Progenitor cell of endocrine pancreas (in vitro differentiated cells): ENCODE results near the gene ATG16L2. TPM values are rescaled to one million over a fixed set of nuclear protein-coding genes. Genes with fewer than 3 reads are reported as not detected.
"Not testable (repeated sequence)": the region's sequence is repeated elsewhere in the genome, so short reads cannot be mapped to it uniquely, and the experiment has no call there.

Source experiments
- DNase-seq: peaks from one replicate; pipeline ENCODE4 v3.0.0; 2021; ENCODE audit warnings: low spot score; ENCODE audit not compliant: unreplicated experiment
- H3K27ac Mint-ChIP-seq: 2 replicates; pipeline ENCODE4 v1.8.0; 2021; ENCODE audit warnings: mild to moderate bottlenecking, moderate library complexity, mixed read lengths
- H3K27me3 Mint-ChIP-seq: 2 replicates; pipeline ENCODE4 v1.8.0; 2021; ENCODE audit warnings: mixed read lengths
- H3K36me3 Mint-ChIP-seq: 2 replicates; pipeline ENCODE4 v1.8.0; 2022; ENCODE audit warnings: mixed read lengths; ENCODE audit not compliant: insufficient read depth
- H3K4me1 Mint-ChIP-seq: 2 replicates; pipeline ENCODE4 v1.8.0; 2021; ENCODE audit warnings: low read depth, mixed read lengths
- H3K4me3 Mint-ChIP-seq: 2 replicates; pipeline ENCODE4 v1.8.0; 2021; ENCODE audit warnings: low read depth, mild to moderate bottlenecking, moderate library complexity, mixed read lengths
- H3K9me3 Mint-ChIP-seq: 2 replicates; pipeline ENCODE4 v1.8.0; 2021; ENCODE audit warnings: low read depth, mixed read lengths
- total RNA-seq: library from RNA; stranded (reverse); gene quantifications from 2 replicates; pipeline ENCODE4 v1.2.1, GENCODE V29; 2021
- TF ChIP-seq, protein P1 (sequence below): fragments of 200-600 bp; sonication (generic); IDR thresholded peaks from one replicate; pipeline ENCODE4 v1.5.0; 2021; ENCODE audit warnings: antibody characterized with exemption, mild to moderate bottlenecking; ENCODE audit not compliant: unreplicated experiment

ATG16L2 gene
- total RNA-seq, 1 donor from 2014 or later = 43.9 TPM

DNA sequence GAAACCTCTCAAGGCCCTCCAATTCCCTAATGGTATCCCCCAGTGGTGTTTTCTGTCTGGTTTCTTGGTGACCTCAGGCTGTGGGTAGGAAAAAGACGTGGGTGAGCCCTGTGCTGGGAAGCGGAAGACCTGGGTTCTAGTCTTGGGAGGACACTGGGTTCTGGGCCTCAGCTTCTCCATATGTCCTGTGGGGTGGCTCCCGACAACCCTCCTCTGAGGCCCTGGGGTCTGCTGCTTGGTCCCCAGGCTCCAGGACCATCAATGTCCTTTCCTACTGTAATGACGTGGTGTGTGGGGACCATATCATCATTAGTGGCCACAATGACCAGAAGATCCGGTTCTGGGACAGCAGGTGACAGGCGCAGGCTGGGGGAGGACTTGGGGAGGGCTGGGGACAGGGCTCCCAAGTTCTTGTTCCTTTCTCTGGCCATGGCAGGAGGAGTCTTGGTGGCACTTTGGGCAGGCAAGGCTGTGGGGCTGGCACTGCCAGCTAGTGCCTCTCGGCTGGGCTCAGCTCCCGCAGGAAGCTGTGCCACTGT, 12.8 kb downstream of the ATG16L2 start:
- Mint-ChIP-seq H3K27ac (no peak overlapping the region), H3K4me3 (no peak overlapping the region), H3K4me1 (peaks cover 2% of the 10 kb centered on the region), H3K9me3 (no peaks in the 10 kb centered on the region), H3K27me3 (peaks cover 2% of the 10 kb centered on the region), H3K36me3 (peaks cover 1% of the 10 kb centered on the region)
- no peak for DNase-seq
- TF ChIP-seq, protein P1, sequence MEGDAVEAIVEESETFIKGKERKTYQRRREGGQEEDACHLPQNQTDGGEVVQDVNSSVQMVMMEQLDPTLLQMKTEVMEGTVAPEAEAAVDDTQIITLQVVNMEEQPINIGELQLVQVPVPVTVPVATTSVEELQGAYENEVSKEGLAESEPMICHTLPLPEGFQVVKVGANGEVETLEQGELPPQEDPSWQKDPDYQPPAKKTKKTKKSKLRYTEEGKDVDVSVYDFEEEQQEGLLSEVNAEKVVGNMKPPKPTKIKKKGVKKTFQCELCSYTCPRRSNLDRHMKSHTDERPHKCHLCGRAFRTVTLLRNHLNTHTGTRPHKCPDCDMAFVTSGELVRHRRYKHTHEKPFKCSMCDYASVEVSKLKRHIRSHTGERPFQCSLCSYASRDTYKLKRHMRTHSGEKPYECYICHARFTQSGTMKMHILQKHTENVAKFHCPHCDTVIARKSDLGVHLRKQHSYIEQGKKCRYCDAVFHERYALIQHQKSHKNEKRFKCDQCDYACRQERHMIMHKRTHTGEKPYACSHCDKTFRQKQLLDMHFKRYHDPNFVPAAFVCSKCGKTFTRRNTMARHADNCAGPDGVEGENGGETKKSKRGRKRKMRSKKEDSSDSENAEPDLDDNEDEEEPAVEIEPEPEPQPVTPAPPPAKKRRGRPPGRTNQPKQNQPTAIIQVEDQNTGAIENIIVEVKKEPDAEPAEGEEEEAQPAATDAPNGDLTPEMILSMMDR = no peak

DNA sequence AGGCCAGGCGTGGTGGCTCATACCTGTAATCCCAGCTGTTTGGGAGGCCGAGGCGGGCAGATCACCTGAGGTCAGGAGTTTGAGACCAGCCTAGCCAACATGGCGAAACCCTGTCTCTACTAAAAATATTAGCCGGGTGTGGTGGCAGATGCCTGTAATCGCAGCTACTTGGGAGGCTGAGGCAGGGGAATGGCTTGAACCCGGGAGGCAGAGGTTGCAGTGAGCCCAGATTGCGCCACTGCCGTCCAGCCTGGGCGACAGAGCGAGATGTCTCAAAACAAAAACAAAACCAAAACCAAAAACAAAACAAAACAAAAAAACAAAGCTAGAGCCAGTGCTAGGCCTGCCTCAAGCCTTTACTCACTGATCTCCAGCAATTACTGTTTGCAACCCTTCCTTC, 13.4 kb downstream of the ATG16L2 start:
- H3K27me3 Mint-ChIP-seq, H3K4me1 Mint-ChIP-seq, H3K36me3 Mint-ChIP-seq, H3K9me3 Mint-ChIP-seq, H3K4me3 Mint-ChIP-seq, DNase-seq, H3K27ac Mint-ChIP-seq: not testable (repeated sequence)

DNA sequence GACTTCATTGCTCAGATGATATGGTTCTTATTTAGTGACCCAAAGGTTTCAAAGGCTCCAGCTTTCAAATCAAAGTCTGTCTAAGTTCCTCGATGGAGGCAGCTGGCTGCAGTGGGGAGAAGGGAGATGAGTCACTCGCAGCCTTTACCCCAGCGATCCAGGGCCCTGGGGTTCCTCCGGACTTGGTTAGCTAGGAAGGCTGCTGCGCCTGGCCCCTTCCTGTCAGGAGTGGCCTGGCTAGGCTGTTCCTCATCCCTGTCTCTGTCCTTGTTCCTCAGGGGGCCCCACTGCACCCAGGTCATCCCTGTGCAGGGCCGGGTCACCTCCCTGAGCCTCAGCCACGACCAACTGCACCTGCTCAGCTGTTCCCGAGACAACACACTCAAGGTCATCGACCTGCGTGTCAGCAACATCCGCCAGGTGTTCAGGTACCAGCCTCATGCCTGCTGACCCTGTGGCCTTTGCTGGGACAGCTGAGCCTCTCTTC, 13.9 kb downstream of the ATG16L2 start:
- TF ChIP-seq, protein P1 = no peak
- Mint-ChIP-seq H3K27me3 (peaks cover 2% of the 10 kb centered on the region), H3K4me3 (no peak overlapping the region), H3K9me3 (no peaks in the 10 kb centered on the region), H3K27ac (peak overlapping the region; percentile 62), H3K36me3 (peaks cover 1% of the 10 kb centered on the region), H3K4me1 (peaks cover 2% of the 10 kb centered on the region)
- no peak for DNase-seq

DNA sequence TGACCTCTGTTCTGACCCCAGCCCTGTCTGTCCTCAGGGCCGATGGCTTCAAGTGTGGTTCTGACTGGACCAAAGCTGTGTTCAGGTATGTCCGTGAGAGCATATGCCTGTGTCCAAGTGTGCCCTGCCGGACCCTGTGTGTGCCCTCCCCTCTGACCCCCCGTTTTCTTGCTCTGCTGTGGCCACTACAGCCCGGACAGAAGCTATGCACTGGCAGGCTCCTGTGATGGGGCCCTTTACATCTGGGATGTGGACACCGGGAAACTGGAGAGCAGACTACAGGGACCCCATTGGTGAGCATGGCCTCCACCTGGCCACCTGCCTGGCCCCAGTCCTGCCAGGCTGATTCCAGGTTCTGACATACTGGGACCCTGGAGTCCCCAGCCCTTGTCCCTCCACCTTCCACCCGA, 14.5 kb downstream of the ATG16L2 start:
- Mint-ChIP-seq H3K27ac (peak overlapping the region; percentile 62), H3K4me3 (no peak overlapping the region), H3K4me1 (peaks cover 2% of the 10 kb centered on the region), H3K27me3 (peaks cover 2% of the 10 kb centered on the region), H3K36me3 (peaks cover 1% of the 10 kb centered on the region), H3K9me3 (no peaks in the 10 kb centered on the region)
- TF ChIP-seq, protein P1 = no peak
- DNase-seq = no peak

DNA sequence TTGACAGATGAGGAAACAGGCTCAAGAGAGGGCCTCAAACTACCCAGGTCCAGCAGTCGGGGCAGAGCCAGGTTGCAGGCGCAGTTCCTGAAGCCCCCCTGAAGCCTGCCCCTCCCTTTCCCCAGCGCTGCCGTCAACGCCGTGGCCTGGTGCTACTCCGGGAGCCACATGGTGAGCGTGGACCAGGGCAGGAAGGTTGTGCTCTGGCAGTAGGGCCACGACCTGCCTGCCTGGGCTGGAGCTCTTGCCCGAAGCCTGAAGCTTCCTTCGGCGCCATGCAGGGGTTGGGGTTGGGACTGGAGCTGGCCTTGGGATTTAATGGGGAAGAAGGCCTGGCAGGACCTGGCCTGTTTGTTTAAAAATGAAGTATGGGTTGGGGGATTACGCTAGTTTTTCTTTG, 15.0 kb downstream of the ATG16L2 start:
- peaks cover 2% of the 10 kb centered on the region for H3K4me1 Mint-ChIP-seq
- H3K27me3 Mint-ChIP-seq = peaks cover 2% of the 10 kb centered on the region
- H3K36me3 Mint-ChIP-seq = peaks cover 1% of the 10 kb centered on the region
- TF ChIP-seq, protein P1 = no peak
- no peak for DNase-seq
- no peaks in the 10 kb centered on the region for H3K9me3 Mint-ChIP-seq
- no peak overlapping the region for H3K4me3 Mint-ChIP-seq
- no peak overlapping the region for H3K27ac Mint-ChIP-seq

DNA sequence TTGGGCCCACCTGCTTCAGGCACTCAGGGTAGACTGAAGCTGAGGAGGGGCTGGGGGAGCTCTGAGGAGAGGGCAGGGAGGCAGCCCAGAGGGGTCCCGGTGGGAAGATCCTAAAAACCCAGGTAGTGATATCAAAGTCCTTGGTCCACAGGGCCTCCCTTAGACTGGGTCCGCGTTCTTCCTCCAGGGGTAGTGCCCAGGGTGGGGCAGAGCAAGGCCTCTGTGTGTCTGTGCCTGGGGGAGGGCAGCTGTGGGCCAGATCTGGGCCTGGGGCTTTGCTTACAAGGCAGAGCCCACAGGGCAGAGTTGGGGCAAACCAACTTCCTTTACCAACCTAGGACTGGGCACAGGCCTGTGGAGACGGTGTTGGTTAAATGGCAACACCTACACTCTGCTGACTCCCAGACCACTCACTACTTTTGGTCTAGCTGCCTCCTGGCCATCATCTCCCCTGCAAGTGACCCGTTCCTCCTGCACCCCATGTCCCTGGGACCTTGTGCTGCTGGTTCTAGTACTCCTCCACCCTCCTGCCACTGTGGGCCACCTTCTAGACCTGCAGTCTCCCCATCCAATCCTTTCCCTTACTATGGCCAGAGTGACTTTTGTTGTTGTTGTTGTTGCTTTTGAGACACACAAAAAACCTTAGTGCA, 15.8 kb downstream of the ATG16L2 start:
- DNase-seq = no peak
- no peaks in the 10 kb centered on the region for H3K9me3 Mint-ChIP-seq
- no peak overlapping the region for H3K4me3 Mint-ChIP-seq
- H3K27me3 Mint-ChIP-seq = no peaks in the 10 kb centered on the region
- H3K27ac Mint-ChIP-seq = peak overlapping the region; percentile 69
- TF ChIP-seq, protein P1 = no peak
- H3K4me1 Mint-ChIP-seq = peaks cover 2% of the 10 kb centered on the region
- peaks cover 1% of the 10 kb centered on the region for H3K36me3 Mint-ChIP-seq
